HepG2 (cell line): ENCODE data around the gene PSIP1. TPM values are rescaled to one million over a fixed set of nuclear protein-coding genes. Genes with fewer than 3 reads are reported as not detected.

Experiments used
- ATAC-seq: fragments of 200-7000 bp; cut with Tn5 transposase; 3 replicates; pipeline ENCODE4 v1.9.1; 2020; ENCODE audit warnings: mild to moderate bottlenecking, moderate library complexity
- BruUV-seq: library from RNA; stranded (reverse); fragments of 400-500 nt; replicated peaks from 2 replicates; lab custom pipeline; 2021; lab: Mats Ljungman, UMichigan
- CTCF ChIA-PET: fragments of 300-600 bp; formaldehyde crosslinking; extraction: SDS; loops from one replicate; lab custom pipeline; 2021; ENCODE audit warnings: low total read pairs, inconsistent platforms, low intra/inter-chr PET ratio; lab: Yijun Ruan, JAX
- POLR2A ChIA-PET: fragments of 350-600 bp; sonication (Branson Sonifier 250); formaldehyde crosslinking; loops from one replicate; lab custom pipeline; 2020; ENCODE audit warnings: antibody characterized with exemption, inconsistent platforms; lab: Yijun Ruan, JAX
- DNase-seq: peaks from one replicate; pipeline ENCODE4 v3.0.0-alpha.2; 2015; ENCODE audit warnings: low spot score
- FAIRE-seq: peaks from 3 replicates; lab custom pipeline; 2011; peaks lifted over from hg19 to GRCh38; lab: Jason Lieb, UNC
- H2AFZ ChIP-seq: one replicate; pipeline ENCODE4 v1.6.1; 2011; ENCODE audit warnings: low read length, inconsistent platforms
- H3K27ac ChIP-seq: fragments of 300-600 bp; 3 replicates; pipeline ENCODE4 v1.8.0; 2011; ENCODE audit warnings: mixed run types, mild to moderate bottlenecking, mixed read lengths, low read length, inconsistent platforms; ENCODE audit not compliant: insufficient read depth; ENCODE audit errors: extremely low read length
- H3K27me3 ChIP-seq, 2 experiments: fragments of 200-600 bp in 1 of 2; 2 replicates in 1 of 2; 3 replicates in 1 of 2; pipeline versions ENCODE4 v1.6.0 to v1.8.0; 2011; ENCODE audit warnings: low read length in 2 of 2, mild to moderate bottlenecking in 2 of 2, moderate library complexity in 2 of 2, inconsistent platforms in 1 of 2; ENCODE audit not compliant: insufficient read depth in 2 of 2, control insufficient read depth in 1 of 2
- H3K36me3 ChIP-seq, 2 experiments: fragments of 200-600 bp in 1 of 2; replicated peaks in 1 of 2; 2 replicates in 1 of 2; 3 replicates in 1 of 2; pipeline versions ENCODE4 v1.5.1 to v1.8.0; 2011; ENCODE audit warnings: low read length in 2 of 2, inconsistent platforms in 1 of 2; ENCODE audit not compliant: insufficient read depth in 2 of 2, control insufficient read depth in 1 of 2
- H3K4me1 ChIP-seq: 2 replicates; pipeline ENCODE4 v1.5.1; 2012; ENCODE audit warnings: low read length, inconsistent platforms; ENCODE audit not compliant: insufficient read depth
- H3K4me2 ChIP-seq: 2 replicates; pipeline ENCODE4 v1.6.0; 2011; ENCODE audit warnings: low read depth, low read length, inconsistent platforms
- H3K4me3 ChIP-seq, 3 experiments: fragments of 200-600 bp in 1 of 3; sonication (generic), shearing (Covaris generic) in 1 of 3; replicated peaks in 1 of 3; 2 replicates each; pipeline ENCODE4 v1.5.1; 2011 to 2016; ENCODE audit warnings: low read length in 3 of 3, inconsistent platforms in 2 of 3, low read depth in 2 of 3, mild to moderate bottlenecking in 2 of 3, control low read depth in 1 of 3, mixed read lengths in 1 of 3; ENCODE audit not compliant: insufficient read depth in 1 of 3
- H3K79me2 ChIP-seq: one replicate; pipeline ENCODE4 v1.6.1; 2011; ENCODE audit warnings: low read length, inconsistent platforms; ENCODE audit not compliant: insufficient read depth
- H3K9ac ChIP-seq: 2 replicates; pipeline ENCODE4 v1.6.0; 2011; ENCODE audit warnings: mild to moderate bottlenecking, low read depth, low read length, inconsistent platforms; ENCODE audit not compliant: insufficient read depth
- H3K9me3 ChIP-seq: 2 replicates; pipeline ENCODE4 v1.5.1; 2012; ENCODE audit warnings: mild to moderate bottlenecking, low read length
- H4K20me1 ChIP-seq: 2 replicates; pipeline ENCODE4 v1.6.0; 2011; ENCODE audit warnings: inconsistent platforms, mild to moderate bottlenecking, low read length, moderate library complexity; ENCODE audit not compliant: insufficient read depth
- PBX2 ChIP-seq: IDR thresholded peaks from 2 replicates; pipeline ENCODE4 v1.6.1; 2016; ENCODE audit warnings: control low read depth
- TFDP1 ChIP-seq: IDR thresholded peaks from 2 replicates; pipeline ENCODE4 v1.6.1; 2016; ENCODE audit warnings: missing compliant biosample characterization, missing genetic modification reagents, borderline replicate concordance
- ZNF12 ChIP-seq: sonication (generic); formaldehyde crosslinking; IDR thresholded peaks from 2 replicates; pipeline ENCODE4 v1.5.0; 2020; ENCODE audit warnings: missing genetic modification reagents
- ZNF280D ChIP-seq: sonication (generic); formaldehyde crosslinking; IDR thresholded peaks from 2 replicates; pipeline ENCODE4 v1.5.1; 2020; ENCODE audit warnings: mild to moderate bottlenecking, missing genetic modification reagents
- ZNF503 ChIP-seq: sonication (generic); formaldehyde crosslinking; IDR thresholded peaks from 2 replicates; pipeline ENCODE4 v1.4.0; 2020; ENCODE audit warnings: missing genetic modification reagents
- WGBS: methylation state at CpG from one replicate; pipeline ENCODE4 v1.1.6; 2017; ENCODE audit warnings: low lambda C conversion rate; 5-methylcytosine and 5-hydroxymethylcytosine counted together
- in situ Hi-C: cut with HindIII; loops from 2 replicates; pipeline ENCODE4 v1.10.0; 2017; ENCODE audit warnings: low pct_unique_long_range_greater_than_20kb; ENCODE audit not compliant: extremely low pct_ligation_motif_present
- intact Hi-C: fragments of 100-400 bp; cut with micrococcal nuclease; formaldehyde crosslinking; loops from one replicate; pipeline ENCODE4 v1.10.0; 2022; ENCODE audit not compliant: unreplicated experiment
- polyA plus RNA-seq, 8 experiments: library from polyadenylated mRNA; depleted of rRNA in 3 of 8; stranded (reverse) in 7 of 8; unstranded in 1 of 8; fragments of >200 nt; fragmentation: Illumina TruSeq in 4 of 8; extraction: Trizol in 4 of 8; gene quantifications; 2 replicates each; pipeline versions ENCODE4 v1.2.1 to v1.2.3, GENCODE V29; 2011 to 2016; ENCODE audit warnings: low read depth in 4 of 8, missing spikeins in 1 of 8, mixed read lengths in 1 of 8; ENCODE audit not compliant: insufficient read depth in 1 of 8
- total RNA-seq, 5 experiments: library from RNA; depleted of rRNA; stranded (reverse); fragments of >200 nt; fragmentation: Illumina TruSeq; extraction: Trizol; gene quantifications; 2 replicates each; pipeline ENCODE4 v1.2.3, GENCODE V29; 2016; ENCODE audit warnings: low read depth in 1 of 5

The PSIP1 gene
- total and polyA plus RNA-seq, 2 of the 13 experiments (the other 11 are each of a cell fraction or from before 2014, with no cell fraction given) = 12.6 to 46.4 TPM

- TF ChIP-seq ZNF280D (CRISPR knock-in tag) (peak; percentile 92), PBX2 (no peak), TFDP1 (CRISPR knock-in tag) (peak; percentile 76; the same call in 1 of the 2 replicates)
Observed at GRCh38 chr9:15422372-15423230, 88.2 kb downstream of the PSIP1 start, which contains the start of gene SNAPC3 (continued).

- CTCF ChIA-PET = no interaction called here
- in situ Hi-C loops = loop anchor here (25.0 kb wide), 1 partner anchor 135 kb away; no protein-coding TSS in a partner anchor
- FAIRE-seq = peak; percentile 26
- H3K9ac ChIP-seq = peak overlapping the region; percentile 87
- ATAC-seq = no peak
- no peaks in the 10 kb centered on the region for H4K20me1 ChIP-seq
- no peak for DNase-seq
- 0 out of 2 replicates have a peak, but pooled peaks have one; percentile 6 for TF ChIP-seq ZNF503 (CRISPR knock-in tag)
- no peak for TF ChIP-seq ZNF12
- TF ChIP-seq, all 625 proteins: peak for 1
- no peaks in the 10 kb centered on the region for H3K9me3 ChIP-seq
- H3K27me3 ChIP-seq = no peaks in the 10 kb centered on the region; a peak in 1 of 5 replicates
- peak overlapping the region; percentile 77 for H3K4me2 ChIP-seq
- H3K4me3 ChIP-seq = peak overlapping the region; percentile 77 to 94 (median 91)
- POLR2A ChIA-PET = interaction anchor here (0.6 to 1.2 kb wide), 3 partner anchors 62 to 116 kb away, joined by 3 to 4 read pairs (median 4); partner anchors contain the start of gene TTC39B
- WGBS = 64% methylated on average over 9 of the region's 9 CpGs
- H3K36me3 ChIP-seq = peaks cover 0 to 19% of the 10 kb centered on the region in 2 experiments; a peak in 3 of 5 replicates
- H2AFZ ChIP-seq = no peak overlapping the region
- BruUV-seq = TSS peak; percentile 96
- intact Hi-C loops = loop anchor here (1.0 to 5.0 kb wide), 2 partner anchors 116 to 185 kb away; no protein-coding TSS in a partner anchor
- peaks cover 41% of the 10 kb centered on the region for H3K79me2 ChIP-seq
- H3K27ac ChIP-seq = peak overlapping the region; percentile 75
- H3K4me1 ChIP-seq = peaks cover 44% of the 10 kb centered on the region
Observed at GRCh38 chr9:15421990-15422371, 88.8 kb downstream of the PSIP1 start.
